HCT116 (cell line): Measurements from ENCODE around the gene BIK. TPM values are rescaled to one million over a fixed set of nuclear protein-coding genes. Genes with fewer than 3 reads are reported as not detected.

Experiments
- total RNA-seq: library from RNA; stranded (reverse); gene quantifications from one replicate; pipeline ENCODE4 v1.2.1, GENCODE V29; 2021; ENCODE audit not compliant: unreplicated experiment

The BIK gene
- total RNA-seq, 1 experiment from 2014 or later, result 31.0 TPM

Other genes with a start within 250 kb of the BIK start
- 48.2 TPM for gene PACSIN2, start 95.6 kb upstream of the BIK start, total RNA-seq
- 4.3 TPM for gene TTLL1, start 21.4 kb upstream of the BIK start, total RNA-seq
- gene MCAT, start 32.6 kb downstream of the BIK start, total RNA-seq, result 34.8 TPM
- 192 TPM for gene TSPO, start 40.8 kb downstream of the BIK start, total RNA-seq
- gene TTLL12, start 76.4 kb downstream of the BIK start, total RNA-seq, result 100 TPM
- 3.9 TPM for gene SCUBE1, start 232.6 kb downstream of the BIK start, total RNA-seq